Cardiac septum (tissue), 1 donor: Measurements from ENCODE around the gene CPLX1. TPM values are rescaled to one million over a fixed set of nuclear protein-coding genes. Genes with fewer than 3 reads are reported as not detected.

ENCODE experiments used
- DNase-seq: peaks from one replicate; pipeline ENCODE4 v3.0.0-alpha.2; 2020; ENCODE audit warnings: low spot score
- intact Hi-C: fragments of 100-400 bp; cut with DNase I; formaldehyde crosslinking; loops from one replicate; pipeline ENCODE4 v1.14.0; 2022
- long read RNA-seq: library from polyadenylated mRNA; unstranded; transcript quantifications from one replicate; pipeline ENCODE4 v2.0.0, GENCODE V29; 2021
- total RNA-seq: library from RNA; stranded (reverse); fragmentation: NEBNext Ultra II Directional; extraction: Animal tissue kit (Norgen Biotek cat#: 25700); gene quantifications from one replicate; pipeline ENCODE4 v1.2.1, GENCODE V29; 2021
- donor health status: DM: no; HTN: no; CAD: no.

CPLX1 gene
- 9.4 TPM for total RNA-seq
- long read RNA-seq, partial matches to known transcripts = 0 of 11 reads
- long read RNA-seq, other reads (novel, unspliced or antisense) = 8 of 11 reads

DNA sequence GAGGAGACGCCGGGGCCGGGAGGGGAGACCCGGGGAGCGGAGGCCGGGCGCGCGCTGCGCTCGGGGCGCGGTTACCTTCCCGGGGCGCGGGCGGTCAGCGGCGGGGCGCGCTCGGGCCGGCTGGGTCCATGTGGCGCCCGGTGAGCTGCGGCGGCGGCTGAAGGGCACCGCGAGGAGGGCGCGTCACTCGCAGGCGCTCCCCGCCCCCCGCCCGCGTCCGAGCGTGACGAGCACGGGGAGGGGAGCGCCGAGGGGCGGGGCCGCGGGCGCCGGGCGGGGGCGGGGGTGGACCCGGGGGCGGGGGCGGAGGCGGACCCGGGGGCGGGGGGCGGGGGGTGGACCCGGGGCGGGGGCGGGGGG, at the start of gene CPLX1:
CPLX1 (minus strand) TSS at position 159 of the 360 bp plus-strand sequence. CDS start 1,607 bp downstream, outside the sequence.
- DNase-seq = peak; percentile 54

GRCh38 chr4:874971-875817, 49.3 kb upstream of the CPLX1 start:
- DNase-seq = no peak
- intact Hi-C loops = no loop called here

More for the DNA sequence above, at the start of gene CPLX1:
- intact Hi-C loops = loop anchor here (5.0 kb wide), 1 partner anchor 44 kb away; no protein-coding TSS in a partner anchor

GRCh38 chr4:874056-874455, 48.1 kb upstream of the CPLX1 start:
- intact Hi-C loops = no loop called here
- no peak for DNase-seq

DNA sequence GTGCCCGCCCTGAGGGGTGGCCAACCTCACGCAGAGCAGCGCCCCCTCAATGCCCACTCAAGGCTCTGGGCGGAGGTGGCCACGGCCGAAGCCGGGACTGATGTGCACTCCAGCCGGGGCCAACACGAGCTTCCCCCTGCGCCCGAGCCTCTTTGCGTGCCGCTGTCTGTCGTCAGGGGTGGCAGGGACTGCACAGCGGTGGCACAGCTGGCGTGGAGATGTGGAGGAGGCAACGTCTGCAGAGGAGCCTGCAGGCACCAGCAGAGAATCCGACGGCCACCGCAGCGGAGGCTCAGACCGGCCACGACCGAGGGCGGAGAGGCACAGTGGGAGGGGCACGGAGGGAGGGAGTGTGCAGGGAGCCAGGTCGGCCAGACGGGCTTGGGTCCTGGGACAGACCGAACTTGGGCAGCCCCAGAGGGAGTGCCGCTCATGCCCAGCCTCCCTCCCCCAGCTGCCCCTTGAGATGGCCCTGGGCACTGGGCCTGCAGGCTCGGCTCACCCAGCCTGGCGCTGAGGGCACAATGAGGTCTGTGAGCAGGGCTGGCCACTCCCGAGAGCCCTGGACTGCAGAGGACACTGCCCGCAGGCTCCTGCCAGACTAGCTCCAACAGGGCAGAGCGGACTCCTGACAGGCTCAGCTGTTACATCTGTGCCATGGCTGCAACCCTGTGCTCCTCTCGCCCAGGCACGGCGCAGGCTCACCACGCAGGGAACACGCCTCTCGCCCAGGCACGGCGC, 46.5 kb upstream of the CPLX1 start:
- intact Hi-C loops = no loop called here
- DNase-seq = no peak

DNA sequence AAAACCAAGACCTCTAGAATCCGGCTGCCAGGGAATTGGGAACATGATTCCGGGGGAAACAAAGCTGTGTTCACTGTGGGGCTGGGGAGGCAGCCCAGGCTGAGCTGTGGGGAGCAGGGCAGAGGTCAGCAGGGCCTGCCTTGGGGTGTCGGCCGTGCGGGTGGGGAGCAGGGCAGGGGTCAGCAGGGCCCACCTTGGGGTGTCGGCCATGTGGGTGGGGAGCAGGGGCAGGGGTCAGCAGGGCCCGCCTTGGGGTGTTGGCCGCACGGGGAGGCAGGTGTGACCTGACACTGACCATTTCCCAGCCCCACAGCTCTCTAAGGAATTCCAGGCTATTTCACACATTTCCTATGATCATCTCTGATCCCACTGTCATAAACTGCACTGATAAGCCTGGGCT, 45.6 kb upstream of the CPLX1 start:
- intact Hi-C loops = no loop called here
- DNase-seq = no peak

DNA sequence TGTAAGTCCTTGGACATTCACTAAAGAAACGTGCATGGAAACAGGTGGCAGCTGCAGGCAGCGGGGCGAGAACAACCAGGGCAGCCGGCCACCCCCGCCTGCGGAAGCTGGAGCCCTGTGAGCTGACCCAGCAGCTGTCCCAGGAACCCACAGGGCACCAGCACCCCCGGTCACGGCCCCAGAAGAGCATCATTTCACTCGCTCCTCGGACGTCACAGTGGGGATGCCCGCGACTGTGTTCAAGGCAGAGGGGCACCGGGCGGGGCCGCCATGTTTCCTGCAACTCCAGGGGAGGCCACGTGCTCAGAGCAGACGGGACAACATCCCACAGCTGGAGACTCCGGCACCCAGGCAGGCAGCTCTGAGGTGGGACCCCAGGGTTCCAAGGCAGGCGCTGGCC, 45.0 kb upstream of the CPLX1 start:
- intact Hi-C loops = no loop called here
- no peak for DNase-seq

DNA sequence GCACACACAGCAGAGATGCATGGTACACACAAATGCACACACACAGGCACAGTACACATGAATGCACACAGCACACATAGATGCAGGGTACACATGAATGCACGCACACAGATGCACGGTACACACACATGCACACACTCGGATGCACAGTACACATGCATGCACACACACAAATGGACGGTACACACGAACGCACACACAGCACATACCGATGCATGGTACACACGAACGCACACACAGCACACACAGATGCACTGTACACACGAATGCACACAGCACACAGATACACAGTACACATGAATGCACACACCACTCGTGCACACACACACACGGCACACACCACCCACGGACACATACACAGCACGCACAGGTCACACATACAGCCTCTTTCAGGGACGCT, 43.8 kb upstream of the CPLX1 start:
- intact Hi-C loops = no loop called here
- DNase-seq = no peak

DNA sequence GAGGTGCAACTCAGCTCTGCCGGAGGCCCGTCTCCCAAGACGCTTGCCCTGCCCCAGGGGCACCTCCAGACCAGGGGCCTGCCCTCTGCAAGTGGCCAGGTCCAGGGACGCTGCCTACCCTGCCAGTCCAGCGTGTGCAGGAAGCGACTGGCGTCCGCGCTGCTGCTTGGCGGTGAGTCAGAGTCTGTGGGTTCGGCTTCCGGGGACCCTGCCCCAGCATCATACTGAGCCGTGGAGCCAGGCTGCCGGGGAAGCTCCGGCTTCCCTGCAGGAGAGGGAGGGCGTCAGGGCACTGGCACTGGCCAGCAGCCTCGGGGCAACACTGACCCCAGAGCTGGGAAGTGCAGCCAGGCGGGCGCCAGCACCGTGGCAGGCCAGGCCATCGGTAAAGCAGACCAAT, 42.5 kb upstream of the CPLX1 start:
- no peak for DNase-seq
- intact Hi-C loops = no loop called here

DNA sequence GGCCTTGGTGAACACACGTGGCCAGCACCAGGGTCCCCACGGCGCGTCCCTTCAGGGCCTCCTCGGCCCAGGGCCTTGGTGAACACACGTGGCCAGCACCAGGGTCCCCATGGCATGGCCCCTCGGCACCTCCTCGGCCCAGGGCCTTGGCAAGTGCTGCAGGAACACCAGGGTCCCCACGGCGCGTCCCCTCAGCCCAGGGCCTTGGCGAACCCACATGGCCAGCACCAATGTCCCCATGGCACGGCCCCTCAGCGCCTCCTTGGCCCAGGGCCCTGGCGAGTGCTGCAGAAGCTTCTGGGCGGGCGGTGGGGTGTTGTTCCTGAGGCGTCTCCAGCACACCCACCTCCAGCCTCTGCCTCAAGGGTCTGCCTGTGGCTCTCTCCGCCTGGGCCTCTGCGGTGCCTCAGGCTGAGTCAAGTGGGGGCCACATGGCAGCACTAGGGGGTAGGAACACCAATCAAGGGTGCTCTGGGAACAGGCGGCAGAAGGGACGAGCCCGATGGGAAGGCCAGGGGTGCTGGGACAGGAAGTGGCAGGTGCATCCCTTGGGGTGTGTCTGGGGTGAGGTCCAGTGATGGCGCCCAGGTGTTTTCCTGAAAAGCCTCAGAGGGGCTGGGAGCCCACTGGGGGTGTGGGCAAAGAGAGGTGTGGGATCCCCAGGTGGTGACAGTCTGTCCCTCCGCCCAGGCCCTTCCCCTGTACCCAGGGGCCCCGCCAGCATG, 41.8 kb upstream of the CPLX1 start:
- no peak for DNase-seq

GRCh38 chr4:866761-867390, 40.9 kb upstream of the CPLX1 start:
- no peak for DNase-seq
- intact Hi-C loops = no loop called here

More for the DNA sequence above, 41.8 kb upstream of the CPLX1 start:
- intact Hi-C loops = no loop called here

- DNase-seq = no peak
- intact Hi-C loops = no loop called here
Observed at GRCh38 chr4:866068-866760, 40.3 kb upstream of the CPLX1 start.

DNA sequence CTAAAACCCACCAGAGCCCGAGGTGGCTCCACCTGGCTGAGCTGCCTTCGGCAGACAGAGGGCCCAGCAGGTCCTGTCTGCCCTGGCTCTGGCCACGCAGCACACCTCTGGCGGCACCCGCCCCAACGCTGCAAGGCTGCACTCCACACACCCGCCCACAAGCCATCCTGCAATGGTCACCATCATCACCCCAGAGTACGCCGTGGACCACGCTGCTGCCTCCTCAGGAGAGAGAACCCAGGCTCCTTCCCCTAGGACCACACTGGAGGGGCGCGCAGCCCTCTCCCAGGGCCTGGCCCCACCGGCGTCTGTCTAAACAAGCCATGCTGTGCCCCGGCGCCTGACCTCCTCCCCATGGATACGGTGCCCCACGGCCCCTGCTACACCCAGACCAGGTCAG, 39.6 kb upstream of the CPLX1 start:
- no peak for DNase-seq
- intact Hi-C loops = no loop called here

GRCh38 chr4:865121-865465, 39.2 kb upstream of the CPLX1 start:
- no peak for DNase-seq
- intact Hi-C loops = no loop called here

- DNase-seq = no peak
- intact Hi-C loops = no loop called here
Observed at GRCh38 chr4:864456-865120, 38.7 kb upstream of the CPLX1 start.

DNA sequence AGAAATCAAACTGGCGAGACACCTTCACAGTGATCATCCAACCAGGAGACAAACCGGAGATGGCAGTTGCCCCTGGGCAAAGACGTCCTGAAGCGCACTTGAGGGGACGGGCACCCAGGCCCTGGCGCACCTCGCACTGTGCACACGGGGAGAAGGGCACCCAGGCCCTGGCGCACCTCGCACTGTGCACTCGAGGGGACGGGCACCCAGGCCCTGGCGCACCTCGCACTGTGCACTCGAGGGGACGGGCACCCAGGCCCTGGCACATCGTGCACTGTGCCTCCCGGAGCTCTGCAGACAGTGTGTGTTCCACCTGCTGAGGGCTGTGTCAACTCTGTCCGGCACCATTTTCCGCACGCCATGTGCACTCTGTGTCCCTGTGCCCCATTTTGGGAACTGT, 34.6 kb upstream of the CPLX1 start:
- intact Hi-C loops = no loop called here
- DNase-seq = no peak

- intact Hi-C loops = no loop called here
- no peak for DNase-seq
Observed at GRCh38 chr4:859496-859895, 33.6 kb upstream of the CPLX1 start.

GRCh38 chr4:858831-859451, 33.0 kb upstream of the CPLX1 start:
- intact Hi-C loops = no loop called here
- no peak for DNase-seq

DNA sequence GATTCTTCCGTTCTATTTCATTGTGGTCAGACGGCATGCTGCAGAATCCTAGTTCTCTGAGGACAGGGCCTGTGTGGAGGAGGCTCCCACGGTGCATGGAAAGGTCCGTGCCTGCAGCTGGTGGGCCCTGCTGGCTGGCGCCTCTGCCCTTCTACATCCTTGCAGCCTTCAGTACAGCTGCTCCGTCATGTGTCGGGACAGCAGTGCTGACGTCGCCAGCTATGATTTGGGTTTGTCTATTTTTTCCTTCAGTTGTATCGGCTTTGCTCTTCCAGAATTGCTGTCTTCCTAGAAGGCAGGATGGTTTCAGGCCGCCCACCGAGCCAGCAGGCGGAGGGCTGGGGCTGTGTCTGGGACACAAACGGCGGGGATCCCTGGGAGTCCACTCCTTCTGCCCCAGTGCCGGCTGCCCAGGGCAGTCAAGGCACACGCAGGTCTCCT, 32.1 kb upstream of the CPLX1 start:
- DNase-seq = no peak
- intact Hi-C loops = no loop called here
